K562 (cell line): Measurements from ENCODE around the gene SLC32A1. TPM values are rescaled to one million over a fixed set of nuclear protein-coding genes. Genes with fewer than 3 reads are reported as not detected.

Experiments used
- ADNP ChIP-seq: fragments of 200-800 bp; sonication (Bioruptor generic); IDR thresholded peaks from 2 replicates; pipeline ENCODE4 v1.6.1; 2016; ENCODE audit warnings: missing genetic modification characterization, missing compliant biosample characterization
- CREB1 ChIP-seq, 2 experiments: sonication (generic) in 1 of 2; formaldehyde crosslinking in 1 of 2; IDR thresholded peaks; 2 replicates each; pipeline versions ENCODE4 v1.6.1 to v1.8.0; 2012 to 2022; ENCODE audit warnings: inconsistent platforms in 1 of 2, mild to moderate bottlenecking in 1 of 2, missing genetic modification reagents in 1 of 2, moderate library complexity in 1 of 2
- CREBBP ChIP-seq: IDR thresholded peaks from one replicate; pipeline ENCODE4 v1.6.1; 2012; ENCODE audit warnings: low read depth, mild to moderate bottlenecking, control low read depth, inconsistent platforms, low read length
- ELF2 ChIP-seq: fragments of 250-450 bp; sonication (Bioruptor Pico); IDR thresholded peaks from 2 replicates; pipeline ENCODE4 v1.5.0; 2021; ENCODE audit warnings: mild to moderate bottlenecking
- GABPA ChIP-seq: fragments of 200-800 bp; sonication (Bioruptor generic); conservative IDR thresholded peaks from 2 replicates; pipeline ENCODE4 v1.6.1; 2016; ENCODE audit warnings: low read depth, missing genetic modification characterization, missing compliant biosample characterization
- GMEB1 ChIP-seq: fragments of 250-450 bp; sonication (Bioruptor Pico); IDR thresholded peaks from 2 replicates; pipeline ENCODE4 v1.4.0; 2020; ENCODE audit warnings: mild to moderate bottlenecking
- GTF2A2 ChIP-seq: IDR thresholded peaks from 2 replicates; pipeline ENCODE4 v1.6.1; 2016; ENCODE audit warnings: mild to moderate bottlenecking, missing genetic modification characterization, missing compliant biosample characterization
- HMGN3 ChIP-seq: IDR thresholded peaks from 2 replicates; pipeline ENCODE4 v1.6.1; 2011; ENCODE audit warnings: borderline replicate concordance, low read depth, mild to moderate bottlenecking, mixed read lengths, low read length; ENCODE audit not compliant: insufficient read length; ENCODE audit errors: extremely low read depth
- KLF6 ChIP-seq: fragments of 250-450 bp; sonication (Bioruptor Pico); IDR thresholded peaks from 2 replicates; pipeline ENCODE4 v1.4.0; 2020; ENCODE audit warnings: mild to moderate bottlenecking, moderate library complexity, borderline replicate concordance
- NFE2 ChIP-seq: IDR thresholded peaks from 2 replicates; pipeline ENCODE4 v1.6.1; 2014; ENCODE audit warnings: antibody characterized with exemption, low read depth
- POLR3G ChIP-seq: IDR thresholded peaks from 2 replicates; pipeline ENCODE4 v1.6.1; 2011; ENCODE audit not compliant: insufficient read length, insufficient replicate concordance; ENCODE audit errors: extremely low read depth
- PYGO2 ChIP-seq: fragments of 450-650 bp; IDR thresholded peaks from 2 replicates; pipeline ENCODE4 v1.6.1; 2016; ENCODE audit warnings: mild to moderate bottlenecking, missing genetic modification characterization, moderate library complexity, missing compliant biosample characterization
- SMAD2 ChIP-seq: fragments of 150-350 bp; IDR thresholded peaks from 2 replicates; pipeline ENCODE4 v1.6.1; 2014; ENCODE audit warnings: low read depth, mild to moderate bottlenecking, low read length
- SMARCC2 ChIP-seq: fragments of 450-650 bp; IDR thresholded peaks from 2 replicates; pipeline ENCODE4 v1.6.1; 2017; ENCODE audit warnings: antibody characterized with exemption, moderate library complexity, mild to moderate bottlenecking, low read depth
- SMC3 ChIP-seq: conservative IDR thresholded peaks from 2 replicates; pipeline ENCODE4 v1.6.1; 2011; ENCODE audit warnings: low read depth, low read length, improper control_type of control experiment; ENCODE audit not compliant: insufficient read depth
- TFAP4 ChIP-seq: sonication (generic); formaldehyde crosslinking; IDR thresholded peaks from 2 replicates; pipeline ENCODE4 v1.8.0; 2022; ENCODE audit warnings: missing genetic modification reagents, mild to moderate bottlenecking, moderate library complexity, borderline replicate concordance
- ZBTB49 ChIP-seq: sonication (generic); formaldehyde crosslinking; IDR thresholded peaks from 2 replicates; pipeline ENCODE4 v1.8.0; 2022; ENCODE audit warnings: missing genetic modification reagents, mild to moderate bottlenecking, borderline replicate concordance
- ZBTB8A ChIP-seq: fragments of 450-650 bp; IDR thresholded peaks from 2 replicates; pipeline ENCODE4 v1.6.1; 2018; ENCODE audit warnings: mild to moderate bottlenecking, moderate library complexity; ENCODE audit not compliant: partially characterized antibody
- ZC3H4 ChIP-seq: sonication (generic); formaldehyde crosslinking; IDR thresholded peaks from 2 replicates; pipeline ENCODE4 v1.9.0; 2021; ENCODE audit warnings: missing genetic modification reagents, borderline replicate concordance
- ZFP1 ChIP-seq: fragments of 450-650 bp; formaldehyde crosslinking; IDR thresholded peaks from 2 replicates; pipeline ENCODE4 v1.4.0; 2020; ENCODE audit warnings: mild to moderate bottlenecking, mixed read lengths
- ZSCAN29 ChIP-seq: fragments of 450-650 bp; IDR thresholded peaks from 2 replicates; pipeline ENCODE4 v1.6.1; 2017
- polyA plus RNA-seq, 8 experiments: library from polyadenylated mRNA; depleted of rRNA in 4 of 8; stranded (reverse) in 5 of 8; unstranded in 3 of 8; fragments of >200 nt; fragmentation: Nextera tagmentation in 2 of 8; fragmentation: Illumina TruSeq in 1 of 8; extraction: Ambion mirVana in 2 of 8; extraction: Trizol in 1 of 8; gene quantifications; 2 replicates each; pipeline versions ENCODE4 v1.2.1 to v1.2.3, GENCODE V29; 2011 to 2014; ENCODE audit warnings: inconsistent platforms in 1 of 8, missing spikeins in 1 of 8
- total RNA-seq, 7 experiments: library from RNA; depleted of rRNA in 6 of 7; stranded (reverse); fragments of >200 nt in 6 of 7; fragmentation: Illumina TruSeq in 2 of 7; extraction: Trizol in 2 of 7; gene quantifications; 2 replicates each; pipeline versions ENCODE4 v1.2.1 to v1.2.3, GENCODE V29; 2011 to 2021; ENCODE audit warnings: low replicate concordance in 1 of 7
- TF ChIP-seq, protein P1 (sequence below), 3 experiments: IDR thresholded peaks in 2 of 3; conservative IDR thresholded peaks in 1 of 3; 2 replicates each; pipeline ENCODE4 v1.5.1; 2011 to 2012; ENCODE audit warnings: low read length in 3 of 3, mild to moderate bottlenecking in 3 of 3, control low read depth in 2 of 3, improper control_type of control experiment in 1 of 3, inconsistent platforms in 1 of 3, low read depth in 1 of 3, mixed read lengths in 1 of 3, moderate library complexity in 1 of 3; ENCODE audit not compliant: insufficient read depth in 2 of 3

Gene SLC32A1
- total and polyA plus RNA-seq, 9 of the 15 experiments (the other 6 are each of a cell fraction or from before 2014, with no cell fraction given), result not detected

GRCh38 chr20:38751360-38751976 lies 27.2 kb downstream of the SLC32A1 start (continued):
- TF ChIP-seq TFAP4 (no peak), GTF2A2 (tag) (no peak), PYGO2 (tag) (no peak), KLF6 (CRISPR knock-in tag) (no peak), ZBTB49 (no peak), ZFP1 (CRISPR knock-in tag) (no peak), SMAD2 (no peak), ADNP (tag) (peak; percentile 63), GABPA (tag) (no peak), ZSCAN29 (no peak), NFE2 (no peak), CREB1 (IDR thresholded peaks at IDR 0.05) (no peak), CREB1 (CRISPR knock-in tag; IDR thresholded peaks at IDR 0.05) (no peak), ELF2 (CRISPR knock-in tag) (no peak), SMC3 (peak; percentile 68), ZBTB8A (no peak), GMEB1 (no peak), CREBBP (no peak), SMARCC2 (no peak), ZC3H4 (no peak), HMGN3 (no peak), POLR3G (no peak)
- TF ChIP-seq, protein P1, sequence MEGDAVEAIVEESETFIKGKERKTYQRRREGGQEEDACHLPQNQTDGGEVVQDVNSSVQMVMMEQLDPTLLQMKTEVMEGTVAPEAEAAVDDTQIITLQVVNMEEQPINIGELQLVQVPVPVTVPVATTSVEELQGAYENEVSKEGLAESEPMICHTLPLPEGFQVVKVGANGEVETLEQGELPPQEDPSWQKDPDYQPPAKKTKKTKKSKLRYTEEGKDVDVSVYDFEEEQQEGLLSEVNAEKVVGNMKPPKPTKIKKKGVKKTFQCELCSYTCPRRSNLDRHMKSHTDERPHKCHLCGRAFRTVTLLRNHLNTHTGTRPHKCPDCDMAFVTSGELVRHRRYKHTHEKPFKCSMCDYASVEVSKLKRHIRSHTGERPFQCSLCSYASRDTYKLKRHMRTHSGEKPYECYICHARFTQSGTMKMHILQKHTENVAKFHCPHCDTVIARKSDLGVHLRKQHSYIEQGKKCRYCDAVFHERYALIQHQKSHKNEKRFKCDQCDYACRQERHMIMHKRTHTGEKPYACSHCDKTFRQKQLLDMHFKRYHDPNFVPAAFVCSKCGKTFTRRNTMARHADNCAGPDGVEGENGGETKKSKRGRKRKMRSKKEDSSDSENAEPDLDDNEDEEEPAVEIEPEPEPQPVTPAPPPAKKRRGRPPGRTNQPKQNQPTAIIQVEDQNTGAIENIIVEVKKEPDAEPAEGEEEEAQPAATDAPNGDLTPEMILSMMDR (IDR thresholded peaks at IDR 0.05 in 2 of 3, conservative IDR thresholded peaks at IDR 0.05 in 1 of 3; ENCODE audit: insufficient read depth in 2 of 3, low read depth in 1 of 3, low read length in 3 of 3), result peak; percentile 62 to 92 (median 81); a peak in 5 of 6 replicates
